ENCODE results near the gene ZER1. TPM values are rescaled to one million over a fixed set of nuclear protein-coding genes. Genes with fewer than 3 reads are reported as not detected.

Gene ZER1
- total and polyA plus RNA-seq, 2 of the 8 experiments (the other 6 are each of a cell fraction or from before 2014, with no cell fraction given): 20.5 to 26.6 TPM

- Histone ChIP-seq H4K20me1 (replicated peaks in 1 of 2; ENCODE audit: control insufficient read depth in 1 of 2, insufficient read depth in 2 of 2, low read length in 2 of 2) (no peaks in the 10 kb centered on the region), H2BK15ac (ENCODE audit: low read length) (no peak overlapping the region), H3K9me3 (ENCODE audit: insufficient read depth in 2 of 2, low read depth in 1 of 2, low read length in 1 of 2) (no peaks in the 10 kb centered on the region), H3K27me3 (replicated peaks in 1 of 4; ENCODE audit: control insufficient read depth in 3 of 4, extremely low read depth in 1 of 4, insufficient read depth in 3 of 4, low read length in 3 of 4) (no peaks in the 10 kb centered on the region), H3K4ac (replicated peaks; ENCODE audit: insufficient read length, low read depth, low read length) (no peak overlapping the region), H3K79me2 (ENCODE audit: control insufficient read depth in 1 of 2, insufficient read depth in 2 of 2, low read length in 2 of 2) (no peaks in the 10 kb centered on the region), H3K27ac (ENCODE audit: low read depth, low read length) (no peak overlapping the region), H3K4me2 (ENCODE audit: insufficient read depth in 1 of 2, low read depth in 2 of 2, low read length in 2 of 2) (no peak overlapping the region), H3K23ac (ENCODE audit: insufficient read length) (no peak overlapping the region), H3K18ac (ENCODE audit: extremely low read depth, low read length) (no peak overlapping the region), H2BK12ac (ENCODE audit: low read depth, low read length) (no peak overlapping the region), H3K79me1 (ENCODE audit: low read depth, low read length) (peaks cover 2% of the 10 kb centered on the region; the same call in 1 of the 2 replicates), H2BK20ac (ENCODE audit: low read length) (no peak overlapping the region), H4K8ac (ENCODE audit: extremely low read depth, insufficient read depth, low read length) (no peak overlapping the region), H3K9ac (replicated peaks in 1 of 4; ENCODE audit: extremely low read depth in 1 of 4, low read depth in 3 of 4, low read length in 3 of 4) (no peak overlapping the region), H2AK5ac (ENCODE audit: low read depth, low read length) (no peak overlapping the region), H3K4me1 (replicated peaks in 1 of 4; ENCODE audit: control insufficient read depth in 3 of 4, insufficient read depth in 4 of 4, low read length in 3 of 4) (peaks cover 0 to 1% (median 0%) of the 10 kb centered on the region in 4 experiments; a peak in 1 of 7 replicates), H3K4me3 (ENCODE audit: extremely low read depth in 1 of 4, insufficient read depth in 2 of 4, low read depth in 3 of 4, low read length in 4 of 4) (no peak overlapping the region), H3K56ac (replicated peaks; ENCODE audit: insufficient read length, low read depth, low read length) (no peak overlapping the region), H2AFZ (ENCODE audit: low read length) (no peak overlapping the region), H2BK5ac (ENCODE audit: low read depth, low read length) (no peak overlapping the region), H4K91ac (replicated peaks; ENCODE audit: insufficient read length, low read length) (no peak overlapping the region), H4K5ac (ENCODE audit: insufficient read length, low read depth, low read length) (no peak overlapping the region), H3K23me2 (ENCODE audit: low read depth, low read length) (peaks cover 3% of the 10 kb centered on the region; the same call in 1 of the 2 replicates), H3K36me3 (ENCODE audit: control insufficient read depth in 2 of 4, insufficient read depth in 4 of 4, low read length in 3 of 4) (peaks cover 0 to 2% (median under 1%) of the 10 kb centered on the region in 4 experiments; a peak in 1 of 8 replicates), H3K14ac (ENCODE audit: insufficient read length) (no peak overlapping the region), H2BK120ac (replicated peaks; ENCODE audit: low read depth, low read length) (no peak overlapping the region)
- CTCF ChIA-PET (ENCODE audit: partially characterized antibody): interaction anchor here (0.5 to 2.6 kb wide), 5 partner anchors 33 to 124 kb away, joined by 3 to 9 read pairs (median 3); no protein-coding TSS in a partner anchor
- TF ChIP-seq SP2 (IDR thresholded peaks at IDR 0.05; ENCODE audit: low read length): no peak
- no peak for TF ChIP-seq RBBP5 (IDR thresholded peaks at IDR 0.05; ENCODE audit: borderline replicate concordance, low read depth, low read length)
- no peak for TF ChIP-seq SP4 (IDR thresholded peaks at IDR 0.05; ENCODE audit: low read length)
- no peak for TF ChIP-seq NRF1 (IDR thresholded peaks at IDR 0.05; ENCODE audit: low read depth, low read length)
- TF ChIP-seq SIRT6 (IDR thresholded peaks at IDR 0.05; ENCODE audit: low read length): no peak
- TF ChIP-seq BACH1 (IDR thresholded peaks at IDR 0.05; ENCODE audit: low read length): no peak
- TF ChIP-seq CHD1 (IDR thresholded peaks at IDR 0.05; ENCODE audit: low read depth, low read length): no peak
- TF ChIP-seq POLR2A (IDR thresholded peaks at IDR 0.05; ENCODE audit: control extremely low read depth in 1 of 2, low read depth in 2 of 2, low read length in 2 of 2): no peak
- TF ChIP-seq EZH2 (IDR thresholded peaks at IDR 0.05; ENCODE audit: low read depth, low read length, severe bottlenecking): no peak
- TF ChIP-seq JUN (IDR thresholded peaks at IDR 0.05; ENCODE audit: low read depth, low read length): no peak
- no peak for TF ChIP-seq CBX8 (IDR thresholded peaks at IDR 0.05; ENCODE audit: borderline replicate concordance, low read depth, low read length)
- no peak for TF ChIP-seq EP300 (IDR thresholded peaks at IDR 0.05; ENCODE audit: borderline replicate concordance in 1 of 2, low read depth in 2 of 2, low read length in 2 of 2)
- 83% methylated on average over 5 of the region's 5 CpGs; no CpG with 5 or more reads in 1 of the 2 experiments for WGBS, 2 experiments (ENCODE audit: extremely low coverage in 1 of 2, insufficient coverage in 1 of 2, insufficient read length in 1 of 2, insufficient replicate concordance in 2 of 2, low coverage in 1 of 2, low lambda C conversion rate in 2 of 2, missing lambda C conversion rate in 1 of 2)
- no peak for FAIRE-seq
- POLR2A ChIA-PET (ENCODE audit: partially characterized antibody): interaction anchor here (0.6 to 1.8 kb wide), 5 partner anchors 18 to 158 kb away, joined by 3 to 4 read pairs (median 4); no protein-coding TSS in a partner anchor
- DNase-seq (ENCODE audit: low read depth in 1 of 2, low spot score in 2 of 2): no peak
These were observed 42.4 kb downstream of the ZER1 start for GRCh38 chr9:128729302-128729701.
